HG03558 (cell line): ENCODE data around the gene GAL3ST3.
"Not testable (repeated sequence)": the region's sequence is repeated elsewhere in the genome, so short reads cannot be mapped to it uniquely, and the experiment has no call there.

Experiments used
- ATAC-seq: cut with Tn5 transposase; IDR thresholded peaks from one replicate; pipeline ENCODE4 v1.9.1; 2021; ENCODE audit warnings: moderate number of reproducible peaks; ENCODE audit not compliant: unreplicated experiment; ENCODE audit errors: extremely low read depth

The GAL3ST3 gene

DNA sequence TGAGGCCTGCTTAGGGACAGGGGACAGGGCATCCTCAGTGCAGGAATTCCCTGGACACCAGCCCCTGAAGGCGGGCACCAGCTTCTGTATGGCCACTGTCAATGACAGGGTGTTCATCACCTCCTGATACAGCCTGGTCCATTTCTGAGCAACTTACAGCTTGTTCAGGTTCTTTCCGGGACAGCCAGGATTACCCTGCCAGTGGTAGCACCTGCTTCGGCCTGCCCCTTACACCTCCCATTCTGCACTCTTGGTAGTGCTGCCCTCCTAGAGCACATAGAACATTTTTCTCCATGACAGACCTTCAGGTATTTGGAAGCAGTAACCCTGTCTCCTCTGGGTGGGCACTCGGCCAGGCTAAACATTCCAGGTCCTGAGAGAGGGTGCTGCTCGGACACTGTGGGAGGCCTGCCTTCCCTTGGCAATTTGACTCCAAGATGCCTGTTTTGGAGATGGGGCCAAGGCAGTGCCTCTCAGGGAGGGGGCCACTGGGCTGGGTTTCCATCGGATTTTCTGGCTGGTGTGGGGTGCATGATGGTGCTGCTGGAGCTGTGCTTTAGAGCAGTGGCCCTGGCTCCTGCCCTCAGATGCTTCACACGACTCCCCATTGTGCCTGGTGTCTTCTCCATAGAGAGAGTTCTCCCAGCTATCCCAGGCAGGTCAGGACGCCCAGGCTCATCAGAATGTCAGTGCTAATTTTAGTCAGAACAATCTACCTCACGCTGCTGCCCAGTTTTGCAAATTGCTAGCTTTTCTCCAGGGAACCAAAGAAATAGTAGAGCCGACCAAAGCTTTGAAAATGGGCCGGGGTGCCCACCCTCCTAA, 1.2 kb downstream of the GAL3ST3 start:
- ATAC-seq = no peak

DNA sequence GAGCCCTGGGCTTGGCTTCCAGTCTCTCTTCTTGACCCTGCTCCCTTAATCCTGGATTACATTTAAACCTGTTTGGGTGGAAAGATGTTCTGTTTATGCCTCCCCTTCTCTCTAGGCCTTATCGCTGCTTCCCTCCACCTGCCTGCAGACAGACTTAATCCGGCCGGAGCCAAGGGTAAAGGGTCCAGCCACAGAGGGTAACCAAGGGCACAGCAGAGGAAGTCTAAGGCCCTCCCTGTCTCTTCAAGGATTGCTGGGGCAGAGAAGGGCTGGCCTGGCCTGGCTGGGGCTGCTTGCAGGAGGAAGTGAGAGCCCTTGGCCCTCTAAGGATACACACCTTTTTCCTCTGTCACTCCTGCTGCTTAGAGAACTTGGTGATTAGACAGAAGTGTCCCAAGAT, 2.1 kb downstream of the GAL3ST3 start:
- ATAC-seq = no peak

DNA sequence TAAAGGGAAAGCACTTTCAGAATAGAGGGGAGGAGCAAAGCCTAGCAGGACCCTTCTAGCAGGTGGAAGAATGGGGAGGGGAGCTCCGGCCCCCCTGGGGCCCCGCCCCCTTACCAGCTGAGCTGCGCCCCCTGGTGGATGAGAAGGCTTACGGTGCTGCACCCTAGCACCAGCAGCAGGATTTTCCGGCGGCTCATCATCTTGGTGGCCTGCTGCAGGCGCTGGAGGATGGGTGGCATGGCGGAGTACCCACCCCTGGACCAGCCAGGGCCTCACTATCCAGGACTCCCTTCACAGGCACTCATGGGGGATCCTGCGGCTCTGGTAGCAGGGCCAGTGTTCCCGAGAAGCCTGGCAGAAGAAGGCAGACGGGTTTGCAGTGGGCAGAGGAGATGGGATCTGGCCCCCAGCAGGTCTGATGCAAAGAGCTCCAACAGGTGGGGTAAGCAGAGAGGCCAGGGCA, 3.8 kb downstream of the GAL3ST3 start:
- no peak for ATAC-seq

DNA sequence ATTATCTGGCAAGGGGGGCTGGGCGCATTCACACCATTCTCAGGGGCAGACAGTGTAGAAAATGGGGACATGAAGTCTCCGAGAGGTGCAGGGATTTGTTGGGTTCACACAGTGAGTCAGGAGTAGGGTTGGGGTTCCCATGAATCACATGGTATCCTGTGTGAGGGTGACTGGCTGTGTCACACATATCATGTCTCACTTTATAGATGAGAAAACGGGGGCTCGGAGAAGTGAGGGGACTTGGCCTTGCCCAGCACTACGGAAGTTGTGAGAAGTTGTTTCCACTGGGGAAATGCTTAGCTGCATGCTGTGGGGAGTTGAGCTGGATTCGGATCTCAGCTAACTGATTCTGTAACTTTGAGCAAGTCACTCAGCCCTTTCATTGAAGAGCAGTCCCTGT, 4.2 kb downstream of the GAL3ST3 start:
- no peak for ATAC-seq

- ATAC-seq = no peak
These were observed 5.7 kb downstream of the GAL3ST3 start for GRCh38 chr11:66042996-66043906.

DNA sequence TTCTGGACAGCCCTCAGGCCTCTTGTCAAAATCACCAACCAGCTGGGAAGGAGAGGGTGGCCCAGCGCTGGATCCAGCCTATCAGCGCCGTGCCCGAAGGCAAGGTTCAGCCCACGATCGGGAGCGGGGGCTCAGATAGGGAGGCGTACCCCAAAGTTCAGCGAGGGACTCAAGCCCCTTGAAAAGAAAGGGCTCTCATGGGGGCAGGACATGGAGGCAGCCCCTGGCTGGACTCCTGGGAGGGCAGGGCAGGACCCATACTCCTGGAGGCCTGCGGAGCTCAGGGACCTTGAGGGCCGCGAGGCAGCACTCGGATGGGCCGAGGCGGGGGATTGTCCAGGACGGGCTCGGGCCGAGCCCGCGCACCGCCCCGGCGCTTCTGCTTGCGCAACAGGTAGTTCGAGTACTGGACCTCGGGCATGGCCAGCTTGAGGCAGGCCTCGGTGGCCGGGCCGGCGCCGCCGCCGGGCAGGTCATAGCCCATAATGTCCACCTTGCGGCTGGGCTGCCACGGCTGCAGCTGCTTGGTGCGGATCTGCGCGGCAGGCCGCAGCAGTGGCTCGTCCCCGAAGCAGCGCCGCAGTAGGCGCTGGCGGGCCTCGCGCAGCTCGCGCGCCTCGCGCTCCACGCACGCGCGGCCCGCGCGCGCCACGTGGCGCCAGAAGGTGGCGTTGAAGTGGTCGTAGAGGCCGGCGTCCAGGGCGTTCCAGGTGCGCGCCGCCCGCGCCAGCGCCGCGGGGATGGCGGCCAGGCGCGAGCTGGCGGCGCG, 6.5 kb downstream of the GAL3ST3 start:
- no peak for ATAC-seq

GRCh38 chr11:66039765-66040164, 9.2 kb downstream of the GAL3ST3 start:
- no peak for ATAC-seq

DNA sequence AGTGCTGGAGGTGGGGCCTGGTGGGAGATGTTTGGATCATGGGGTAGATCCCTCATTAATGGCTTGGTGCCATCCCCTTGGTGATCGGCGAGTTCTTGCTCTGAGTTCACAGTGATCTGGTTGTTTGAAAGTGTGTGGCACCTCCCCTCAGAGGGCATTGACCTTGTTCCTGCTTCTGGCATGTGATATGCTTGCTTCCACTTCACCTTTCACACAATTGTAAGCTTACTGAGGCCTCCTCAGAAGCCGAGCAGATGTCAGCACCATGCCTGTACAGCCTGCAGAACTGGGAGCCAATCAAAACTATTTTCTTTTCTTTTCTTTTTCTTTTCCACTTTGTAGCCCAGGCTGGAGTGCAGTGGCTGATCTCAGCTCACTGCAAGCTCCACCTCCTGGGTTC, 11.6 kb downstream of the GAL3ST3 start:
- no peak for ATAC-seq

GRCh38 chr11:66036334-66036710, 12.6 kb downstream of the GAL3ST3 start:
- ATAC-seq = no peak

GRCh38 chr11:66035653-66036333, 13.2 kb downstream of the GAL3ST3 start:
- ATAC-seq = no peak

GRCh38 chr11:66032957-66033735, 15.8 kb downstream of the GAL3ST3 start:
- ATAC-seq = no peak

DNA sequence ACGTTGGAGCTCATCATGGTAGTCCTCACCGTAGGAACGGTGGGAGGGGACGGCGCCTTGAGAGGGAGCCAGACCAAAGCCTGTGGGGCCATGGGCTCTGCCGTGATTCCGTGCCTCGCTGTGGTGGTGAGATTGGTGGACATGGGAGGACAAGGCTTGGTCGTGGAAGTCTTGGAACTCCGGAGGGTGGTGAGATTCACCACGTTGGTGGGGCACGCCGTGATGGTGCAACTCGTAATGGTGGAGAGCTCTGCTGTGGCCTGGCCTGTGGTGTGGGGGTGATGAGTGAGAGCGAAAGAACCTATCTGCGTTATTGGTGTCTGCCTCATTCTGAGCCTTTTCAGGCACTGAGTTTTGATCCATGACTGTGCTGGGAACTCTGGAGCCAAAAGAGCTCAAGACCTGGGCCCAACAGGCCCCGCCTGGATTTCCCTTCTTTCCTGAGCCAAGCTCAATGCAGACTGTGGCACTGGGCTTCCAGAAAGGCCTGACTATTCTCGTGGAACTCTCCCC, 22.9 kb downstream of the GAL3ST3 start, which contains the start of gene CATSPER1:
Gene CATSPER1, minus strand, starts transcription at position 463 of the 513 bp plus-strand sequence. Its CDS starts 100 bp downstream, at position 363.
- no peak for ATAC-seq

DNA sequence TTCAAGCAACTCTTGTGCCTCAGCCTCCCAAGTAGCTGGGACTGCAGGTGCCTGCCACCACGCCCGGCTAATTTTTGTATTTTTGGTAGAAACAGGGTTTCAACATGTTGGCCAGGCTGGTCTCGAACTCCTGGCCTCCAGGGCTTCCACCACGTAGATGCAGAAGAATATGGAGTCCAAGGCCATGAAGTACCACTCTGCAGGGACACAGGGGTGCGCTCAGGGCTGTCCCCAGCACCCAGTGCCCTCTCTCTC, 25.8 kb downstream of the GAL3ST3 start:
- ATAC-seq = not testable (repeated sequence)

DNA sequence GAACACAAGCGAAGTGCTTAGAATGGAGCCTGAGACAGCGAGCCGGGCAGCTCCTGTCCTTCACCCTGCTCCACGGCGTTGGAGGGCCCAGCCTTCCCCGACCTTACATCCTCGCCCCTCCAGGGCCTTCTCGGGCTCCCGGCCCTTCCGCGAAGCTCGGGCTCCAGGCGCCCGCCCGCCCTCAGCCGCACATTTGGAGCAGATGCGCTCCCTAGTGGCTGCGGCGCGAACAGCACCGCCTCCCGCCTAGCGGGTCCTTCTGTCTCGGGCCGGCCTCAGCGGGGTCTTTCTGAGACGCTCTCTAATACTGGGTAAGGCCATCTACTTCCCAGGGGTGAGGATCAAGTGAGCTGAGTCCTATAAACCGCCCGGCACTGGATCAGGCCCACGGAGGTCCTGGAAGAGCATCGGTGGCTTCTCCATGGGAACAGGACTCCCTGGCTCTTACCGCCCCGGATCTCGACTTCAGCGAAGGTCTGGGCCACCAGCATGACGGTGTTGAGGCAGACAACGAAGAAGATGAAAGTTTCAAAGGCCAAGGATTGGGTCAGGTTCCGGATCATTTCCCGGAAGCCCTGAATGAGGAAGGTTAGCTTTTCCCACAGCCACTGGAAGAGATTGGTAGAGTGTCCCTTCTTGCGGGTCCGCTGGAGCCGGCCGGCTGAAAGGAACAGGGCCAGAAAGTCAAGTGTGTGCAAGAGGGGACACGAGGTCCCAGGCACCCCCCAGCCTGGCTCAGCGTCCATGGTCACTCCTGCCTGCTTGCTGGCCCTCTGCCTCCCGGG, 26.4 kb downstream of the GAL3ST3 start:
- no peak for ATAC-seq

DNA sequence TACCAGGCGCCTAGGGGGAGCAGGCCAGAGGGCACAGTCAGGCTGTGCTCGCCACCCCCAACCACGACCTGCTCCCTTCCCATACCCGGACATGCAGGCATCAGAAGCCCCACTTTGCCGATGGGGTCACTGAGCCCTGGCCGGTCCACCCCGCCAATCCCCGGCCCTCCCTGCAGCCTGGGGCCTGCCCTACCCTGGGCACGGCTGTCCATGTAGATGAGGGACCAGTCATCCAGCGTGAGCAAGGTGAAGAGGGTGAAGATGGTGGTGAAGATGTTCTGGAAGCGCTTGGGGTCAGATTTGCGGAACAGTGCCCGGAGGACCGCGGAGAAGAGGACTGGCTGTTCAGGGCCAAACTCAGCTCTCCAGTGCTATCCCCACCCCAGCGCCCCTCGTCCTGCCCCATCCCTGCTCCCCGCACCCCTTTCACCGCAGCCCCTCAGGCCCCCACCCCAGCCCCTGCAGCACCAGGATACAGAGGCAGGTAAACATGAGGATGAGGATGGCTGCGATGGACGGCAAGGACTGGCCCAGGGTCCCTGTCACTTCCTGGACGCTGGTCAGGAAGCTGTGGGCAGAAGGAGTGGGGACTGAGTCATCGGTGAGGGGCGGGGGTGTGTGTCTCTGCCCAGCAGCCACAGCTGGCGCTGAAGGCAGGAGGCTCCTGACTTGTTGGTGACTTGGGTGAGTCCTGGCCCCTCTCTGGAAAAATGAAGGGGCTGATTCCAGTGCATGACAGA, 28.2 kb downstream of the GAL3ST3 start:
- ATAC-seq = no peak

DNA sequence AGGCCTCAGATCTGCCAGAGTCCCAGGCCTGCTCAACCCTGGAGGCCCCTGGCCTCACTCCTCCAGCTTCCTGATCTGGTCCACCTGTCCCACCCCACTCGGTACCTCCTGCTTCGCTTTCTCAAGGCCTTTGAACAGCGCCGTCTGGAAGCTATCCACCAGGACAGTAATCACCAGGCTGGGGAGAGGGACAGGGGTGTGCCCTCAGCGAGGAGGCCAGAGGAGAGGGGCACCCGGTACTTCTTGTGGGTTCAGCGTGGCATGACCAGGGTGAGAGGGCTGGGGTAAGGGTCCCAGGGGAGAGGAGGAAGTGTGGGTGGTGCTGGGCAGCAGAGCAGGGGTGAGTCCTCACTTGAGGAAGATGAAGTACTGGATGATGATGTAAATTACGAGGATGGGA, 28.7 kb downstream of the GAL3ST3 start:
- no peak for ATAC-seq

GRCh38 chr11:66017321-66017720, 31.6 kb downstream of the GAL3ST3 start:
- ATAC-seq = no peak

- no peak for ATAC-seq
These were observed 32.2 kb downstream of the GAL3ST3 start for GRCh38 chr11:66016793-66017177.
